GM12865 (cell line): ENCODE measurements around the gene TIAM1.

Experiments used
- DNase-seq: peaks from one replicate; pipeline ENCODE4 v3.0.0; 2010; ENCODE audit warnings: low read depth
- H3K4me3 ChIP-seq: 2 replicates; pipeline ENCODE4 v1.5.1; 2011; ENCODE audit warnings: mild to moderate bottlenecking, low read depth, low read length, control low read depth
- CTCF ChIP-seq: IDR thresholded peaks from 2 replicates; pipeline ENCODE4 v1.5.1; 2011; ENCODE audit warnings: low read length, control low read depth, low read depth, inconsistent platforms; ENCODE audit not compliant: insufficient read depth; ENCODE audit errors: missing control alignments

Gene TIAM1

GRCh38 chr21:31186916-31187315 lies 157.1 kb downstream of the TIAM1 start:
- no peak overlapping the region for H3K4me3 ChIP-seq
- TF ChIP-seq CTCF, result no peak
- DNase-seq, result no peak

- no peak for DNase-seq
- TF ChIP-seq CTCF, result no peak
- no peak overlapping the region for H3K4me3 ChIP-seq
These were observed 158.4 kb downstream of the TIAM1 start for GRCh38 chr21:31185663-31186062.

GRCh38 chr21:31184876-31185275 lies 159.2 kb downstream of the TIAM1 start:
- H3K4me3 ChIP-seq, result no peak overlapping the region
- no peak for DNase-seq
- TF ChIP-seq CTCF, result no peak

- TF ChIP-seq CTCF, result no peak
- no peak for DNase-seq
These were observed 159.6 kb downstream of the TIAM1 start for GRCh38 chr21:31184459-31184858.

GRCh38 chr21:31182231-31183140 lies 161.6 kb downstream of the TIAM1 start:
- no peak for DNase-seq
- no peak overlapping the region for H3K4me3 ChIP-seq
- TF ChIP-seq CTCF, result no peak

More at GRCh38 chr21:31184459-31184858, 159.6 kb downstream of the TIAM1 start:
- H3K4me3 ChIP-seq, result no peak overlapping the region

GRCh38 chr21:31181082-31181750 lies 162.8 kb downstream of the TIAM1 start:
- no peak for TF ChIP-seq CTCF
- no peak for DNase-seq
- H3K4me3 ChIP-seq, result no peak overlapping the region
